GM12891 (cell line): ENCODE measurements around the gene F8.

ENCODE experiments used
- PAX5 ChIP-seq: IDR thresholded peaks from 2 replicates; pipeline ENCODE4 v1.6.1; 2011; ENCODE audit warnings: low read length, moderate library complexity, mild to moderate bottlenecking; ENCODE audit not compliant: insufficient read depth, severe bottlenecking
- POLR2A ChIP-seq: IDR thresholded peaks from 2 replicates; pipeline ENCODE4 v1.6.1; 2011; ENCODE audit warnings: low read depth, low read length, control low read depth
- POLR2AphosphoS5 ChIP-seq: IDR thresholded peaks from 2 replicates; pipeline ENCODE4 v1.6.1; 2011; ENCODE audit warnings: low read depth, low read length, control low read depth

GRCh38 chrX:155061760-155062159, 39.2 kb upstream of the F8 start:
- TF ChIP-seq PAX5, result no peak
- TF ChIP-seq POLR2A, result no peak
- no peak for TF ChIP-seq POLR2AphosphoS5
